ENCODE data around the gene PTPN1. TPM values are rescaled to one million over a fixed set of nuclear protein-coding genes. Genes with fewer than 3 reads are reported as not detected.
"Not testable (repeated sequence)": the region's sequence is repeated elsewhere in the genome, so short reads cannot be mapped to it uniquely, and the experiment has no call there.

The PTPN1 gene
- total RNA-seq, 1 donor from 2014 or later: 65.9 TPM

GRCh38 chr20:50551288-50551687 is 41.1 kb downstream of the PTPN1 start:
- intact Hi-C loops (cut with micrococcal nuclease): loop anchor here (1.0 kb wide), 1 partner anchor 38 kb away; no protein-coding TSS in a partner anchor

- intact Hi-C loops (cut with micrococcal nuclease): no loop called here
Measured at GRCh38 chr20:50552979-50553378, 42.8 kb downstream of the PTPN1 start.

- intact Hi-C loops (cut with micrococcal nuclease): loop anchor here (1.0 kb wide), 1 partner anchor 9 kb away; no protein-coding TSS in a partner anchor
Measured at GRCh38 chr20:50554694-50555579, 44.8 kb downstream of the PTPN1 start.

GRCh38 chr20:50555662-50556061 is 45.5 kb downstream of the PTPN1 start:
- intact Hi-C loops (cut with micrococcal nuclease): no loop called here

- intact Hi-C loops (cut with micrococcal nuclease): no loop called here
Measured at GRCh38 chr20:50557549-50558134, 47.5 kb downstream of the PTPN1 start.

- intact Hi-C loops (cut with micrococcal nuclease): no loop called here
Measured at GRCh38 chr20:50558483-50558925, 48.3 kb downstream of the PTPN1 start.

- intact Hi-C loops (cut with micrococcal nuclease): no loop called here
Measured at GRCh38 chr20:50559149-50559548, 49.0 kb downstream of the PTPN1 start.

- intact Hi-C loops (cut with micrococcal nuclease): loop anchor here (2.0 kb wide), 1 partner anchor 13 kb away; no protein-coding TSS in a partner anchor
Measured at GRCh38 chr20:50559856-50560638, 49.9 kb downstream of the PTPN1 start.

- intact Hi-C loops (cut with micrococcal nuclease): loop anchor here (1.0 to 2.0 kb wide), 4 partner anchors 9 to 51 kb away; partner anchors contain the start of gene PTPN1
Measured at GRCh38 chr20:50560867-50561266, 50.7 kb downstream of the PTPN1 start.

GRCh38 chr20:50561379-50562078 is 51.3 kb downstream of the PTPN1 start:
- intact Hi-C loops (cut with micrococcal nuclease): loop anchor here (1.0 to 2.0 kb wide), 4 partner anchors 9 to 51 kb away; partner anchors contain the start of gene PTPN1

- intact Hi-C loops (cut with micrococcal nuclease): no loop called here
Measured at GRCh38 chr20:50562262-50562701, 52.1 kb downstream of the PTPN1 start.

- intact Hi-C loops (cut with micrococcal nuclease): no loop called here
Measured at GRCh38 chr20:50563133-50563944, 53.2 kb downstream of the PTPN1 start.

- intact Hi-C loops (cut with micrococcal nuclease): no loop called here
Measured at GRCh38 chr20:50565383-50565782, 55.2 kb downstream of the PTPN1 start.

- intact Hi-C loops (cut with micrococcal nuclease): no loop called here
Measured at GRCh38 chr20:50565871-50566270, 55.7 kb downstream of the PTPN1 start.

- intact Hi-C loops (cut with micrococcal nuclease): no loop called here
Measured at GRCh38 chr20:50567860-50568548, 57.8 kb downstream of the PTPN1 start.

GRCh38 chr20:50568549-50568942 is 58.4 kb downstream of the PTPN1 start:
- intact Hi-C loops (cut with micrococcal nuclease): no loop called here

- intact Hi-C loops (cut with micrococcal nuclease): not testable (repeated sequence)
Measured at GRCh38 chr20:50569487-50569863, 59.3 kb downstream of the PTPN1 start.

GRCh38 chr20:50569864-50570836 is 60.0 kb downstream of the PTPN1 start:
- intact Hi-C loops (cut with micrococcal nuclease): loop anchor here (1.0 to 2.0 kb wide), 8 partner anchors 9 to 378 kb away; partner anchors contain the start of gene PTPN1

Measured in T-helper 1 cell treated with Interleukin-12 subunit alpha and Interleukin-12 subunit beta and Interleukin-4 antibody, amounts not matched to agents 30 ng/mL and 1 ng/mL, for 36 hours (primary cell).